H1 (cell line): ENCODE measurements around the gene TOP3A. TPM values are rescaled to one million over a fixed set of nuclear protein-coding genes. Genes with fewer than 3 reads are reported as not detected.

Source experiments
- CTCF ChIA-PET: fragments of 300-600 bp; sonication (Branson Sonifier 250); formaldehyde crosslinking; loops from one replicate; lab custom pipeline; 2021; ENCODE audit not compliant: partially characterized antibody; lab: Charles Lee
- POLR2A ChIA-PET: fragments of 300-600 bp; sonication (Branson Sonifier 250); formaldehyde crosslinking; loops from one replicate; lab custom pipeline; 2021; ENCODE audit warnings: inconsistent platforms; ENCODE audit not compliant: partially characterized antibody; lab: Charles Lee
- DNase-seq, 2 experiments: peaks; one replicate each; pipeline versions ENCODE4 v3.0.0 to v3.0.0-alpha.2; 2010 to 2022; ENCODE audit warnings: low spot score in 2 of 2, low read depth in 1 of 2, mixed read lengths in 1 of 2
- FAIRE-seq: peaks from 2 replicates; lab custom pipeline; 2011; peaks lifted over from hg19 to GRCh38; lab: Jason Lieb, UNC
- H2AFZ ChIP-seq: 2 replicates; pipeline ENCODE4 v1.8.1; 2012; ENCODE audit warnings: low read length, inconsistent platforms
- H2AK5ac ChIP-seq: 2 replicates; pipeline ENCODE4 v1.6.1; 2013; ENCODE audit warnings: low read depth, low read length
- H2BK120ac ChIP-seq: replicated peaks from 2 replicates; pipeline ENCODE3; 2013; ENCODE audit warnings: low read depth, low read length, inconsistent platforms
- H2BK12ac ChIP-seq: 2 replicates; pipeline ENCODE4 v1.6.1; 2013; ENCODE audit warnings: low read depth, low read length
- H2BK15ac ChIP-seq: 2 replicates; pipeline ENCODE4 v1.6.1; 2013; ENCODE audit warnings: low read length
- H2BK20ac ChIP-seq: 2 replicates; pipeline ENCODE4 v1.6.1; 2013; ENCODE audit warnings: low read length
- H2BK5ac ChIP-seq: 2 replicates; pipeline ENCODE4 v1.6.1; 2013; ENCODE audit warnings: low read depth, low read length
- H3K14ac ChIP-seq: 2 replicates; pipeline ENCODE4 v1.6.1; 2013; ENCODE audit warnings: inconsistent platforms; ENCODE audit not compliant: insufficient read length
- H3K18ac ChIP-seq: 2 replicates; pipeline ENCODE4 v1.6.1; 2013; ENCODE audit warnings: low read length; ENCODE audit errors: extremely low read depth
- H3K23ac ChIP-seq: 2 replicates; pipeline ENCODE4 v1.6.1; 2013; ENCODE audit warnings: inconsistent platforms; ENCODE audit not compliant: insufficient read length
- H3K23me2 ChIP-seq: 2 replicates; pipeline ENCODE4 v1.6.1; 2013; ENCODE audit warnings: low read depth, low read length
- H3K27ac ChIP-seq: 2 replicates; pipeline ENCODE4 v1.6.1; 2011; ENCODE audit warnings: low read depth, low read length, inconsistent platforms
- H3K27me3 ChIP-seq, 4 experiments: replicated peaks in 1 of 4; 1 replicate in 1 of 4; 2 replicates in 3 of 4; pipeline versions ENCODE4 v1.6.1 to v1.8.1; 2011 to 2013; ENCODE audit warnings: low read length in 3 of 4, mild to moderate bottlenecking in 3 of 4, inconsistent platforms in 2 of 4, mixed read lengths in 2 of 4, moderate library complexity in 1 of 4; ENCODE audit not compliant: control insufficient read depth in 3 of 4, insufficient read depth in 3 of 4; ENCODE audit errors: extremely low read depth in 1 of 4
- H3K36me3 ChIP-seq, 4 experiments: 2 replicates each; pipeline versions ENCODE4 v1.6.1 to v1.8.1; 2011 to 2013; ENCODE audit warnings: mild to moderate bottlenecking in 4 of 4, low read length in 3 of 4, moderate library complexity in 2 of 4, control low read depth in 1 of 4, inconsistent platforms in 1 of 4; ENCODE audit not compliant: insufficient read depth in 4 of 4, control insufficient read depth in 2 of 4
- H3K4ac ChIP-seq: replicated peaks from 2 replicates; pipeline ENCODE3; 2013; ENCODE audit warnings: low read length, low read depth, mixed read lengths, inconsistent platforms; ENCODE audit not compliant: insufficient read length
- H3K4me1 ChIP-seq, 4 experiments: replicated peaks in 1 of 4; 1 replicate in 1 of 4; 2 replicates in 3 of 4; pipeline versions ENCODE4 v1.6.1 to v1.8.1; 2011 to 2013; ENCODE audit warnings: low read length in 3 of 4, inconsistent platforms in 2 of 4, mixed read lengths in 1 of 4; ENCODE audit not compliant: insufficient read depth in 4 of 4, control insufficient read depth in 3 of 4
- H3K4me2 ChIP-seq, 2 experiments: 2 replicates each; pipeline versions ENCODE4 v1.6.1 to v1.8.1; 2011 to 2013; ENCODE audit warnings: low read depth in 2 of 2, low read length in 2 of 2, control low read depth in 1 of 2, inconsistent platforms in 1 of 2, mild to moderate bottlenecking in 1 of 2; ENCODE audit not compliant: insufficient read depth in 1 of 2
- H3K4me3 ChIP-seq, 4 experiments: fragments of 200-600, 300-600 bp in 1 of 4; sonication (generic), shearing (Covaris generic), sonication (Bioruptor Twin) in 1 of 4; 2 replicates each; pipeline versions ENCODE4 v1.5.1 to v1.8.1; 2011 to 2016; ENCODE audit warnings: low read length in 4 of 4, low read depth in 3 of 4, control low read depth in 2 of 4, inconsistent platforms in 2 of 4, mild to moderate bottlenecking in 2 of 4, mixed read lengths in 1 of 4, moderate library complexity in 1 of 4; ENCODE audit not compliant: insufficient read depth in 2 of 4; ENCODE audit errors: extremely low read depth in 1 of 4
- H3K56ac ChIP-seq: replicated peaks from 2 replicates; pipeline ENCODE3; 2013; ENCODE audit warnings: low read depth, mild to moderate bottlenecking, mixed read lengths, low read length, inconsistent platforms; ENCODE audit not compliant: insufficient read length
- H3K79me1 ChIP-seq: 2 replicates; pipeline ENCODE4 v1.6.1; 2013; ENCODE audit warnings: low read depth, low read length, control low read depth
- H3K79me2 ChIP-seq, 2 experiments: 2 replicates each; pipeline versions ENCODE4 v1.6.1 to v1.8.1; 2012 to 2013; ENCODE audit warnings: low read length in 2 of 2, mild to moderate bottlenecking in 2 of 2, inconsistent platforms in 1 of 2; ENCODE audit not compliant: insufficient read depth in 2 of 2, control insufficient read depth in 1 of 2
- H3K9ac ChIP-seq, 4 experiments: replicated peaks in 1 of 4; 1 replicate in 1 of 4; 2 replicates in 3 of 4; pipeline versions ENCODE4 v1.6.1 to v1.8.1; 2011 to 2013; ENCODE audit warnings: low read depth in 3 of 4, low read length in 3 of 4, control low read depth in 2 of 4, mild to moderate bottlenecking in 2 of 4, moderate library complexity in 2 of 4, inconsistent platforms in 1 of 4; ENCODE audit errors: extremely low read depth in 1 of 4
- H3K9me3 ChIP-seq, 2 experiments: 2 replicates each; pipeline versions ENCODE4 v1.6.1 to v1.8.1; 2012 to 2013; ENCODE audit warnings: mild to moderate bottlenecking in 2 of 2, moderate library complexity in 2 of 2, control low read depth in 1 of 2, inconsistent platforms in 1 of 2, low read depth in 1 of 2, low read length in 1 of 2, mixed read lengths in 1 of 2; ENCODE audit not compliant: insufficient read depth in 2 of 2
- H4K20me1 ChIP-seq, 2 experiments: replicated peaks in 1 of 2; 2 replicates each; pipeline versions ENCODE3 to v1.8.1; 2011 to 2013; ENCODE audit warnings: inconsistent platforms in 2 of 2, low read length in 2 of 2, mild to moderate bottlenecking in 1 of 2; ENCODE audit not compliant: insufficient read depth in 2 of 2, control insufficient read depth in 1 of 2
- H4K5ac ChIP-seq: 2 replicates; pipeline ENCODE4 v1.6.1; 2013; ENCODE audit warnings: low read length, low read depth, mixed read lengths, inconsistent platforms; ENCODE audit not compliant: insufficient read length
- H4K8ac ChIP-seq: 2 replicates; pipeline ENCODE4 v1.8.0; 2013; ENCODE audit warnings: mild to moderate bottlenecking, moderate library complexity, low read length, inconsistent platforms; ENCODE audit not compliant: insufficient read depth; ENCODE audit errors: extremely low read depth
- H4K91ac ChIP-seq: replicated peaks from 2 replicates; pipeline ENCODE3; 2013; ENCODE audit warnings: low read length, mixed read lengths, inconsistent platforms; ENCODE audit not compliant: insufficient read length
- MAX ChIP-seq: IDR thresholded peaks from 2 replicates; pipeline ENCODE4 v1.6.1; 2012; ENCODE audit warnings: inconsistent platforms
- PHF8 ChIP-seq: fragments of 200-600 bp; sonication (generic); conservative IDR thresholded peaks from 2 replicates; pipeline ENCODE4 v1.7.1; 2012; ENCODE audit warnings: low read depth, mild to moderate bottlenecking, inconsistent platforms, low read length, moderate library complexity
- SAP30 ChIP-seq: fragments of 300-600 bp; sonication (generic); IDR thresholded peaks from 2 replicates; pipeline ENCODE4 v1.7.1; 2012; ENCODE audit warnings: low read length, moderate library complexity, mild to moderate bottlenecking, inconsistent platforms; ENCODE audit not compliant: insufficient read depth, insufficient replicate concordance
- SIX5 ChIP-seq: IDR thresholded peaks from 2 replicates; pipeline ENCODE4 v1.6.1; 2011; ENCODE audit warnings: mild to moderate bottlenecking, low read depth, low read length
- SP4 ChIP-seq: IDR thresholded peaks from 2 replicates; pipeline ENCODE4 v1.6.1; 2012; ENCODE audit warnings: low read length, inconsistent platforms
- TAF1 ChIP-seq: IDR thresholded peaks from 2 replicates; pipeline ENCODE4 v1.6.1; 2011; ENCODE audit warnings: mild to moderate bottlenecking, low read depth, low read length
- TEAD4 ChIP-seq: IDR thresholded peaks from 2 replicates; pipeline ENCODE4 v1.6.1; 2012; ENCODE audit warnings: low read depth, low read length, inconsistent platforms, mixed read lengths
- WGBS, 2 experiments: shearing (Covaris generic) in 1 of 2; methylation state at CpG; one replicate each; pipeline versions ENCODE4 v1.1.6 to v1.1.7; 2013 to 2015; ENCODE audit warnings: low lambda C conversion rate in 2 of 2, mixed read lengths in 2 of 2, inconsistent platforms in 1 of 2, low coverage in 1 of 2, missing lambda C conversion rate in 1 of 2; ENCODE audit not compliant: insufficient replicate concordance in 2 of 2, insufficient coverage in 1 of 2, insufficient read length in 1 of 2; ENCODE audit errors: extremely low coverage in 1 of 2, missing lambda C conversion rate in 1 of 2; 5-methylcytosine and 5-hydroxymethylcytosine counted together
- polyA plus RNA-seq, 7 experiments: library from polyadenylated mRNA; depleted of rRNA in 3 of 7; stranded (reverse) in 5 of 7; unstranded in 2 of 7; fragments of >200 nt in 5 of 7; fragments of 200-250 nt in 2 of 7; gene quantifications; 1 replicate in 5 of 7; 2 replicates in 1 of 7; 4 replicates in 1 of 7; pipeline versions ENCODE4 v1.2.1 to v1.2.3, GENCODE V29; 2011 to 2013; ENCODE audit warnings: missing spikeins in 2 of 7, mixed read lengths in 2 of 7
- total RNA-seq: library from RNA; stranded (reverse); fragmentation: NEBNext Ultra II Directional; extraction: Animal tissue kit (Norgen Biotek cat#: 25700); gene quantifications from 2 replicates; pipeline ENCODE4 v1.2.1, GENCODE V29; 2021
- TF ChIP-seq, protein P1 (sequence below): IDR thresholded peaks from 2 replicates; pipeline ENCODE4 v1.6.1; 2011; ENCODE audit warnings: low read depth, mild to moderate bottlenecking, low read length; ENCODE audit not compliant: insufficient read depth

TOP3A gene
- total and polyA plus RNA-seq, 2 of the 8 experiments (the other 6 are each of a cell fraction or from before 2014, with no cell fraction given) = 23.4 to 54.3 TPM

- H3K4ac ChIP-seq = no peak overlapping the region
- FAIRE-seq = no peak
- H3K56ac ChIP-seq = no peak overlapping the region
- WGBS, 2 experiments = 93% methylated on average over 11 of the region's 11 CpGs; no CpG with 5 or more reads in 1 of the 2 experiments
- no peaks in the 10 kb centered on the region for H3K27me3 ChIP-seq
- H3K14ac ChIP-seq = no peak overlapping the region
- no peaks in the 10 kb centered on the region; the same call in 1 of the 2 replicates for H3K79me1 ChIP-seq
- H3K9ac ChIP-seq = no peak overlapping the region
- H2AFZ ChIP-seq = no peak overlapping the region
- no peak overlapping the region for H3K4me2 ChIP-seq
- no peak overlapping the region for H3K23ac ChIP-seq
- H4K91ac ChIP-seq = no peak overlapping the region
- H3K9me3 ChIP-seq = no peaks in the 10 kb centered on the region
- ChIA-PET CTCF (interaction anchor here (0.8 to 1.8 kb wide), 6 partner anchors 9 to 70 kb away, joined by 3 to 6 read pairs (median 4); no protein-coding TSS in a partner anchor), POLR2A (interaction anchor here (0.6 to 1.8 kb wide), 4 partner anchors 8 to 61 kb away, joined by 3 to 4 read pairs (median 4); no protein-coding TSS in a partner anchor)
- no peak overlapping the region for H3K18ac ChIP-seq
- TF ChIP-seq SAP30 (no peak), SP4 (no peak), MAX (no peak), TAF1 (no peak), PHF8 (no peak), TEAD4 (no peak), SIX5 (no peak)
- TF ChIP-seq, protein P1, sequence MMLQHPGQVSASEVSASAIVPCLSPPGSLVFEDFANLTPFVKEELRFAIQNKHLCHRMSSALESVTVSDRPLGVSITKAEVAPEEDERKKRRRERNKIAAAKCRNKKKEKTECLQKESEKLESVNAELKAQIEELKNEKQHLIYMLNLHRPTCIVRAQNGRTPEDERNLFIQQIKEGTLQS = no peak
- no peaks in the 10 kb centered on the region for H3K4me1 ChIP-seq
- no peak overlapping the region for H2BK15ac ChIP-seq
- DNase-seq = no peak
- no peak overlapping the region for H3K27ac ChIP-seq
- no peak overlapping the region for H2BK12ac ChIP-seq
- H2BK20ac ChIP-seq = no peak overlapping the region
- no peak overlapping the region for H2BK5ac ChIP-seq
- no peaks in the 10 kb centered on the region for H3K23me2 ChIP-seq
- no peak overlapping the region; the same call in 1 of the 2 replicates for H4K8ac ChIP-seq
- no peak overlapping the region for H2BK120ac ChIP-seq
- no peaks in the 10 kb centered on the region for H3K79me2 ChIP-seq
- H3K4me3 ChIP-seq = no peak overlapping the region
- H4K5ac ChIP-seq = no peak overlapping the region
- no peak overlapping the region for H2AK5ac ChIP-seq
- peaks cover 3 to 7% of the 10 kb centered on the region in 2 experiments for H4K20me1 ChIP-seq
- peaks cover 46 to 84% (median 72%) of the 10 kb centered on the region in 4 experiments for H3K36me3 ChIP-seq
These were observed 29.5 kb downstream of the TOP3A start for GRCh38 chr17:18285296-18285695.
